Measurements from ENCODE around the gene RAD51B. TPM values are rescaled to one million over a fixed set of nuclear protein-coding genes. Genes with fewer than 3 reads are reported as not detected.

The RAD51B gene
- total RNA-seq, 1 experiment from 2014 or later, result 20.0 TPM

GRCh38 chr14:68668531-68668930 lies 849.0 kb downstream of the RAD51B start:
- TF ChIP-seq ZFX (IDR thresholded peaks at IDR 0.05) (no peak), SIN3A (IDR thresholded peaks at IDR 0.05; ENCODE audit: low read depth) (no peak), SP1 (IDR thresholded peaks at IDR 0.05; ENCODE audit: low read depth) (no peak), TCF7L2 (IDR thresholded peaks at IDR 0.05; ENCODE audit: borderline replicate concordance, extremely low read depth, insufficient read depth, insufficient read length) (no peak), POLR2AphosphoS5 (IDR thresholded peaks at IDR 0.05; ENCODE audit: low read depth, low read length) (no peak), JUND (IDR thresholded peaks at IDR 0.05) (no peak), EGR1 (IDR thresholded peaks at IDR 0.05; ENCODE audit: low read depth) (no peak), MAX (IDR thresholded peaks at IDR 0.05) (no peak), CEBPB (IDR thresholded peaks at IDR 0.05; ENCODE audit: low read depth) (no peak), POLR2A (IDR thresholded peaks at IDR 0.05; ENCODE audit: borderline replicate concordance, extremely low read depth, insufficient read depth, insufficient read length) (no peak), SRF (IDR thresholded peaks at IDR 0.05; ENCODE audit: low read depth) (no peak), YY1 (IDR thresholded peaks at IDR 0.05; ENCODE audit: extremely low read depth, insufficient replicate concordance, low read depth, low read length) (no peak), ZNF274 (IDR thresholded peaks at IDR 0.05; ENCODE audit: low read depth, low read length) (no peak), CTCF (IDR thresholded peaks at IDR 0.05 in 2 of 3, conservative IDR thresholded peaks at IDR 0.05 in 1 of 3; ENCODE audit: borderline replicate concordance in 1 of 3, insufficient read depth in 1 of 3, low read depth in 2 of 3, low read length in 2 of 3) (no peak), EZH2phosphoT487 (IDR thresholded peaks at IDR 0.05; ENCODE audit: borderline replicate concordance) (no peak), ZBTB33 (IDR thresholded peaks at IDR 0.05; ENCODE audit: extremely low read depth, insufficient replicate concordance, low read length) (no peak), ATF3 (IDR thresholded peaks at IDR 0.05) (no peak), CBX3 (IDR thresholded peaks at IDR 0.05; ENCODE audit: low read depth) (no peak)
- no peak overlapping the region for H3K9ac ChIP-seq (ENCODE audit: low read length)
- H3K4me1 ChIP-seq (ENCODE audit: control insufficient read depth in 1 of 2, insufficient read depth in 2 of 2, low read length in 2 of 2), result peaks cover 16 to 29% of the 10 kb centered on the region in 2 experiments; a peak in 2 of 4 replicates
- DNase-seq (ENCODE audit: low read depth, low spot score) (no peak), ATAC-seq (no peak)
- no peak overlapping the region for H2AFZ ChIP-seq (ENCODE audit: low read depth, low read length, poor library complexity, severe bottlenecking)
- CTCF ChIA-PET, result no interaction called here
- BruUV-seq (replicated peaks), result no TSS peak
- H3K4me3 ChIP-seq (replicated peaks in 1 of 2; ENCODE audit: low read depth in 1 of 2, low read length in 2 of 2), result no peak overlapping the region
- H3K79me2 ChIP-seq (ENCODE audit: insufficient read depth, low read length), result no peaks in the 10 kb centered on the region
- no peaks in the 10 kb centered on the region; a peak in 1 of 4 replicates for H3K9me3 ChIP-seq (ENCODE audit: control insufficient read depth in 1 of 2, insufficient read depth in 1 of 2, low read depth in 1 of 2, low read length in 2 of 2)
- no peak overlapping the region for H3K4me2 ChIP-seq (ENCODE audit: low read length)
- no peaks in the 10 kb centered on the region for H4K20me1 ChIP-seq (ENCODE audit: insufficient read depth)
- intact Hi-C loops (cut with micrococcal nuclease), result no loop called here
- POLR2A ChIA-PET, result no interaction called here
- no peaks in the 10 kb centered on the region for H3K27me3 ChIP-seq (ENCODE audit: insufficient read depth, low read length)
- no peaks in the 10 kb centered on the region for H3K9me2 ChIP-seq (ENCODE audit: insufficient read depth)
- RAD21 ChIA-PET (ENCODE audit: low non-redundant PET in 1 of 2, low total read pairs in 2 of 2, uncharacterized antibody in 2 of 2, unreplicated experiment in 2 of 2), result no interaction called here
- H3K36me3 ChIP-seq (ENCODE audit: control insufficient read depth in 1 of 2, insufficient read depth in 2 of 2, low read length in 2 of 2), result no peaks in the 10 kb centered on the region
- H3K27ac ChIP-seq (ENCODE audit: low read depth, low read length), result no peak overlapping the region

Measured in HCT116 (cell line).